OCI-LY7 (cell line): ENCODE measurements around the gene CTNNA2. TPM values are rescaled to one million over a fixed set of nuclear protein-coding genes. Genes with fewer than 3 reads are reported as not detected.

Experiments used
- BruUV-seq: library from RNA; stranded (reverse); fragments of 400-500 nt; replicated peaks from 2 replicates; lab custom pipeline; 2021; lab: Mats Ljungman, UMichigan
- CTCF ChIA-PET: fragments of 300-600 bp; sonication (Branson Sonifier 250); formaldehyde crosslinking; loops from one replicate; lab custom pipeline; 2022; ENCODE audit warnings: antibody characterized with exemption; ENCODE audit not compliant: unreplicated experiment; lab: Charles Lee
- POLR2A ChIA-PET: fragments of 300-600 bp; sonication (Branson Sonifier 250); formaldehyde crosslinking; loops from one replicate; lab custom pipeline; 2022; ENCODE audit warnings: antibody characterized with exemption; lab: Charles Lee
- DNase-seq: peaks from one replicate; pipeline ENCODE4 v3.0.0-alpha.2; 2015; ENCODE audit warnings: low spot score
- H2AFZ ChIP-seq: fragments of 200-600 bp; sonication (generic), shearing (Covaris generic); 2 replicates; pipeline ENCODE4 v1.6.1; 2014; ENCODE audit warnings: mild to moderate bottlenecking, antibody characterized with exemption, low read length, moderate library complexity
- H3K27ac ChIP-seq: fragments of 200-600 bp; sonication (generic); 2 replicates; pipeline ENCODE4 v1.5.1; 2014; ENCODE audit warnings: mixed run types, low read depth, mild to moderate bottlenecking, moderate library complexity, low read length, inconsistent platforms; ENCODE audit not compliant: poor library complexity, severe bottlenecking
- H3K36me3 ChIP-seq: fragments of 200-600 bp; sonication (generic); 2 replicates; pipeline ENCODE4 v1.6.1; 2014; ENCODE audit warnings: mild to moderate bottlenecking, antibody characterized with exemption, low read length, moderate library complexity, mixed read lengths; ENCODE audit not compliant: insufficient read depth
- H3K4me1 ChIP-seq: fragments of 200-600 bp; sonication (generic); 2 replicates; pipeline ENCODE4 v1.5.1; 2014; ENCODE audit warnings: mild to moderate bottlenecking, low read length; ENCODE audit not compliant: insufficient read depth, poor library complexity, severe bottlenecking
- H3K4me2 ChIP-seq: fragments of 200-600 bp; sonication (generic); 2 replicates; pipeline ENCODE4 v1.6.1; 2014; ENCODE audit warnings: mild to moderate bottlenecking, low read length
- H3K4me3 ChIP-seq: fragments of 200-600 bp; sonication (generic); 2 replicates; pipeline ENCODE4 v1.5.1; 2014; ENCODE audit warnings: mild to moderate bottlenecking, low read depth, low read length; ENCODE audit not compliant: poor library complexity, severe bottlenecking
- H3K79me2 ChIP-seq: fragments of 200-600 bp; sonication (generic); 2 replicates; pipeline ENCODE4 v1.6.1; 2016; ENCODE audit warnings: low read depth, mild to moderate bottlenecking, low read length, moderate library complexity, mixed read lengths; ENCODE audit not compliant: insufficient read depth
- H3K9me2 ChIP-seq: fragments of 200-600 bp; sonication (generic); 2 replicates; pipeline ENCODE4 v1.6.1; 2016; ENCODE audit warnings: mild to moderate bottlenecking, low read length, mixed read lengths; ENCODE audit not compliant: insufficient read depth
- H3K9me3 ChIP-seq: fragments of 200-600 bp; sonication (generic); 2 replicates; pipeline ENCODE4 v1.6.1; 2014; ENCODE audit warnings: mild to moderate bottlenecking, mixed run types, low read length, mixed read lengths
- H4K20me1 ChIP-seq: fragments of 200-600 bp; sonication (generic); 2 replicates; pipeline ENCODE4 v1.6.1; 2014; ENCODE audit warnings: mild to moderate bottlenecking, antibody characterized with exemption, low read length, moderate library complexity, mixed read lengths; ENCODE audit not compliant: insufficient read depth
- CTCF ChIP-seq: fragments of 200-600 bp; sonication (generic); conservative IDR thresholded peaks from 2 replicates; pipeline ENCODE4 v1.5.1; 2014; ENCODE audit warnings: mild to moderate bottlenecking, antibody characterized with exemption, low read length, moderate library complexity, mixed read lengths
- EZH2phosphoT487 ChIP-seq: fragments of 200-600 bp; sonication (generic); IDR thresholded peaks from 2 replicates; pipeline ENCODE4 v1.6.1; 2018; ENCODE audit warnings: low read depth, borderline replicate concordance, mild to moderate bottlenecking, mixed run types, antibody characterized with exemption, low read length, moderate library complexity, mixed read lengths
- intact Hi-C: fragments of 100-400 bp; cut with micrococcal nuclease; formaldehyde crosslinking; loops from one replicate; pipeline ENCODE4 v1.10.0; 2022; ENCODE audit not compliant: unreplicated experiment
- total RNA-seq, 2 experiments: library from RNA; depleted of rRNA in 1 of 2; stranded (reverse); fragments of >200 nt in 1 of 2; shearing (Covaris generic) in 1 of 2; gene quantifications; 2 replicates each; pipeline ENCODE4 v1.2.3, GENCODE V29; 2014 to 2022

CTNNA2 gene
- total RNA-seq, 2 experiments from 2014 or later = 0.19 to 2.7 TPM

GRCh38 chr2:80233333-80233732 is 720.5 kb downstream of the CTNNA2 start:
- intact Hi-C loops = loop anchor here (10.0 kb wide), 1 partner anchor 159 kb away; no protein-coding TSS in a partner anchor
- no peak overlapping the region for H3K4me3 ChIP-seq
- H3K9me3 ChIP-seq = no peaks in the 10 kb centered on the region
- POLR2A ChIA-PET = no interaction called here
- no TSS peak for BruUV-seq
- TF ChIP-seq EZH2phosphoT487 = no peak
- no peak for TF ChIP-seq CTCF
- CTCF ChIA-PET = no interaction called here
- no peaks in the 10 kb centered on the region for H3K79me2 ChIP-seq
- H3K4me2 ChIP-seq = no peak overlapping the region
- no peaks in the 10 kb centered on the region for H4K20me1 ChIP-seq
- no peak overlapping the region for H2AFZ ChIP-seq
- H3K36me3 ChIP-seq = no peaks in the 10 kb centered on the region
- no peaks in the 10 kb centered on the region for H3K4me1 ChIP-seq
- DNase-seq = no peak
- no peak overlapping the region for H3K27ac ChIP-seq
- no peaks in the 10 kb centered on the region for H3K9me2 ChIP-seq

GRCh38 chr2:80238692-80239469 is 726.0 kb downstream of the CTNNA2 start:
- Histone ChIP-seq H4K20me1 (no peaks in the 10 kb centered on the region), H3K4me3 (no peak overlapping the region), H3K9me2 (no peaks in the 10 kb centered on the region), H3K4me1 (no peaks in the 10 kb centered on the region), H3K4me2 (no peak overlapping the region), H3K79me2 (no peaks in the 10 kb centered on the region), H2AFZ (no peak overlapping the region), H3K27ac (no peak overlapping the region), H3K36me3 (no peaks in the 10 kb centered on the region), H3K9me3 (no peaks in the 10 kb centered on the region)
- BruUV-seq = no TSS peak
- DNase-seq = peak; percentile 29
- POLR2A ChIA-PET = no interaction called here
- intact Hi-C loops = loop anchor here (10.0 kb wide), 1 partner anchor 164 kb away; no protein-coding TSS in a partner anchor
- TF ChIP-seq EZH2phosphoT487 (no peak), CTCF (peak; percentile 84)
- CTCF ChIA-PET = interaction anchor here (0.6 kb wide), 1 partner anchor 10 kb away, joined by 3 read pairs; no protein-coding TSS in a partner anchor

GRCh38 chr2:80242355-80242910 is 729.6 kb downstream of the CTNNA2 start:
- no TSS peak for BruUV-seq
- intact Hi-C loops = no loop called here
- Histone ChIP-seq H3K4me3 (no peak overlapping the region), H3K4me2 (no peak overlapping the region), H3K36me3 (no peaks in the 10 kb centered on the region), H3K27ac (no peak overlapping the region), H3K9me2 (no peaks in the 10 kb centered on the region), H4K20me1 (no peaks in the 10 kb centered on the region), H3K9me3 (no peaks in the 10 kb centered on the region), H3K4me1 (no peaks in the 10 kb centered on the region), H2AFZ (no peak overlapping the region), H3K79me2 (no peaks in the 10 kb centered on the region)
- ChIA-PET POLR2A (no interaction called here), CTCF (no interaction called here)
- no peak for DNase-seq
- TF ChIP-seq CTCF (no peak), EZH2phosphoT487 (no peak)
